ENCODE measurements around the gene PTPRN2.

DNA sequence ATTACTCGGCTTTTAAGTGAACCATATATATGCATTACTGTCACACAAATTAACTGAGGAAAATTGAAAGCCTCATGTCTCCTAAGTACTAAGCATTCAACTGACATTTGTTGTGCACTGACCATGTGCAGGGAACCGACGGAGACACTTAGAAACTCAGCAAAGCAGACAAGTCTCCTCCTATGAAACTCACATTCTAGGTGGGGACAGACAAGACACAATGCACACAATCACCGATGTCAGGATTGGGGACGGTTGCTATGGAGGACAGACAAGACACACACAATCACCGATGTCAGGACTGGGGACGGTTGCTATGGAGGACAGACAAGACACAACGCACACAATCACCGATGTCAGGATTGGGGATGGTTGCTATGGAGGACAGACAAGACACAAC is 134.0 kb downstream of the PTPRN2 start:
- TF ChIP-seq CTCF (IDR thresholded peaks at IDR 0.05) (no peak), POLR2AphosphoS5 (IDR thresholded peaks at IDR 0.05) (no peak)
